A673 (cell line): ENCODE data around the gene BMP8B. TPM values are rescaled to one million over a fixed set of nuclear protein-coding genes. Genes with fewer than 3 reads are reported as not detected.
"Not testable (repeated sequence)": the region's sequence is repeated elsewhere in the genome, so short reads cannot be mapped to it uniquely, and the experiment has no call there.

Experiments
- BruUV-seq: library from RNA; stranded (reverse); fragments of 400-500 nt; replicated peaks from 2 replicates; lab custom pipeline; 2021; lab: Mats Ljungman, UMichigan
- CTCF ChIA-PET: fragments of 300-600 bp; sonication (Branson Sonifier 250); formaldehyde crosslinking; loops from one replicate; lab custom pipeline; 2022; ENCODE audit warnings: antibody characterized with exemption; lab: Charles Lee
- POLR2A ChIA-PET: fragments of 300-600 bp; sonication (Branson Sonifier 250); formaldehyde crosslinking; loops from one replicate; lab custom pipeline; 2022; ENCODE audit warnings: antibody characterized with exemption; ENCODE audit not compliant: low non-redundant PET; lab: Charles Lee
- DNase-seq: peaks from one replicate; pipeline ENCODE4 v3.0.0-alpha.2; 2015; ENCODE audit warnings: low spot score
- H3K27ac ChIP-seq: fragments of 200-600 bp; sonication (generic); 2 replicates; pipeline ENCODE4 v1.5.1; 2016; ENCODE audit warnings: mixed run types, low read depth, mild to moderate bottlenecking, mixed read lengths, antibody characterized with exemption, low read length; ENCODE audit not compliant: poor library complexity, severe bottlenecking
- H3K27me3 ChIP-seq: fragments of 200-600 bp; sonication (generic); replicated peaks from 2 replicates; pipeline ENCODE4 v1.6.1; 2017; ENCODE audit warnings: mixed run types, low read depth, mild to moderate bottlenecking, mixed read lengths, antibody characterized with exemption, low read length; ENCODE audit not compliant: insufficient read depth, poor library complexity
- H3K36me3 ChIP-seq: fragments of 200-600 bp; sonication (generic); 2 replicates; pipeline ENCODE4 v1.6.1; 2016; ENCODE audit warnings: mixed run types, mild to moderate bottlenecking, mixed read lengths, antibody characterized with exemption, low read length; ENCODE audit not compliant: insufficient read depth, poor library complexity, severe bottlenecking
- H3K4me1 ChIP-seq: fragments of 200-600 bp; sonication (generic); 2 replicates; pipeline ENCODE4 v1.6.1; 2017; ENCODE audit warnings: mixed run types, mild to moderate bottlenecking, mixed read lengths, antibody characterized with exemption, low read length; ENCODE audit not compliant: insufficient read depth, poor library complexity, severe bottlenecking
- H3K4me3 ChIP-seq: fragments of 200-600 bp; sonication (generic); 2 replicates; pipeline ENCODE4 v1.5.1; 2016; ENCODE audit warnings: low read depth, mixed run types, mild to moderate bottlenecking, mixed read lengths, low read length; ENCODE audit not compliant: poor library complexity, severe bottlenecking
- H3K9me3 ChIP-seq: fragments of 200-600 bp; sonication (generic); 2 replicates; pipeline ENCODE4 v1.6.1; 2016; ENCODE audit warnings: mixed run types, low read depth, mild to moderate bottlenecking, mixed read lengths, antibody characterized with exemption, low read length; ENCODE audit not compliant: poor library complexity, severe bottlenecking
- intact Hi-C: fragments of 100-400 bp; cut with micrococcal nuclease; formaldehyde crosslinking; loops from one replicate; pipeline ENCODE4 v1.10.0; 2022; ENCODE audit not compliant: unreplicated experiment
- total RNA-seq: library from RNA; stranded (reverse); gene quantifications from 2 replicates; pipeline ENCODE4 v1.2.3, GENCODE V29; 2021

Gene BMP8B
- total RNA-seq, 1 experiment from 2014 or later: 0.06 TPM

- POLR2A ChIA-PET, BruUV-seq, DNase-seq, intact Hi-C loops, H3K4me1 ChIP-seq, CTCF ChIA-PET, H3K27ac ChIP-seq, H3K9me3 ChIP-seq, H3K4me3 ChIP-seq, H3K27me3 ChIP-seq, H3K36me3 ChIP-seq: not testable (repeated sequence)
These were observed 18.3 kb downstream of the BMP8B start for GRCh38 chr1:39770100-39771021.

DNA sequence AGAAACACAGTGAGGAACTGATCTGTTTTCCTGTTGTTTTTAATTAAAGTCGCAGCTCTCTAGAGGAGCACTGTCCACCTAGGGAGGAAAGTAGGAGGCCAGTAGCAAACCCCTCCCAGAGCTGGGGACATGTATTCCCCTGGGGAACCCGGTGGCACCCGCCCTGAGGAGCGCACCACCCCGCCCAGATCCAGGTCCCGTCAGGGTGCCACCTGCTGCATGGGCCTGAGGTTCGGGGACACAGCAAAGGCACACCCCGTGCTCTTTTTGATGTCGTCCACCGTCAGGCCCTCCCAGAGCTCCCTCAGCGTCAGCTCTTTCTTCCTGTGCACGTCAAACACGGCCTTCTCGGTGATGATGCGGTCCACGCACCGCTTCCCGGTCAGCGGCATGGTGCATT lies 19.2 kb downstream of the BMP8B start:
- H3K27ac ChIP-seq, H3K27me3 ChIP-seq, H3K4me1 ChIP-seq, POLR2A ChIA-PET, intact Hi-C loops, BruUV-seq, H3K36me3 ChIP-seq, DNase-seq, H3K4me3 ChIP-seq, H3K9me3 ChIP-seq, CTCF ChIA-PET: not testable (repeated sequence)

DNA sequence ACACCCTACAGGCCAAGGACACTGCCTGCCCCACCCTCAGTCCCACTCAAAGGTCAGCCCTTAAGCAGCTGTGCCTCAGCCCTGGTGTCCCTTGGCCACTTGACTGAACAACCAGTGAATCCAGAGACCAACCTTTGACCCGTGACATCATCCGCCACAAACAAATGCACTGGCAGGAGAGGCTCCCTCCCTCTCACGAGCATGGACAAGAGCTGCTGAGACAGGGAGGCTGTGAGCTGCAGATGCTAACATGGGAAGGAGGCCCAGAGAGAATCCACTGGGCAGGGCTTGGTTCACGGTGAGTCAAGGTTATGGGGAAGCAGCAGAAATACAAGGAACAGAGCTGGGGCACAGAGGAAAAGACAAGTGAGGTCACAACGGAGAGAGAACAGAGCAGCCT lies 22.2 kb downstream of the BMP8B start:
- H3K4me1 ChIP-seq, intact Hi-C loops, CTCF ChIA-PET, BruUV-seq, POLR2A ChIA-PET, H3K36me3 ChIP-seq, H3K27ac ChIP-seq, DNase-seq, H3K27me3 ChIP-seq, H3K4me3 ChIP-seq, H3K9me3 ChIP-seq: not testable (repeated sequence)

GRCh38 chr1:39764512-39764911 lies 24.2 kb downstream of the BMP8B start:
- POLR2A ChIA-PET, CTCF ChIA-PET, H3K4me1 ChIP-seq, H3K4me3 ChIP-seq, H3K36me3 ChIP-seq, H3K27ac ChIP-seq, BruUV-seq, H3K27me3 ChIP-seq, DNase-seq, H3K9me3 ChIP-seq: not testable (repeated sequence)
- intact Hi-C loops: loop anchor here (5.0 kb wide), 1 partner anchor 242 kb away; no protein-coding TSS in a partner anchor

DNA sequence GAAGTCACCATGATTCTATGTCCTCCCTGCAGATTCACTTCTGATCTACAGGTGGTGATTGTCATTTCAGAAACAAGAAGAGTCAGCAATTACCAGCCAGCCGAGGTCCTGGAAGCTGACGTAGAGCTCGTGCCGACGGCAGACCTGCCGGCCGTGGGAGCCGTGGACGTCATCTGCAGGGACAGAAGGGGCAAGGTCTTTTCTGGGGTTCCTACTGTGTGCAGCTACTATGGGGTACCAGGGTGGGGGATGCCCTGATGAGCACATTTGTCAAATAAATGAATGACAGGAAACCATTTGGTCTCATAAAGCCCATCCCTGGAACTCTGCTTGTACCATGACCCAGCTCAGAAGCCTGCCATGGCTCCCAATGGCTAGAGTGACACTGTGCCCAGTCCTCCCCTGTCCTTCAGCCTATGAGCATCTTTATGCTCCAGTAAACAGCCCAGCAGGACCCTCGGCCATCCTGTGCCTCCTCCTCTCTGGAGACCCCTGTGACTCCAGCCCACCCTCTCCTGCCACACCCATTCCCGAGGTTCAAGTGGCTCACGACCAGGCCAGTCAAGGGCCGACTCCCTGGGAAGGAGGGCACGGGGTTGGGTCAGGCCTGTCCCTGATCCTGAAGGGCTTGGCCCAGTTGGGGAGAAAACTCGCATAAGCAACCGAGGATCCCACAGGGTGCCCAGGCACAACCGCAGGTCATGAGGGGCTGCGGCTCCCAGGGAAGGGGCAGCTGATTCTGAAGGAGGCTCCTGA lies 24.9 kb downstream of the BMP8B start:
- H3K4me3 ChIP-seq, H3K36me3 ChIP-seq, H3K4me1 ChIP-seq, CTCF ChIA-PET, POLR2A ChIA-PET, BruUV-seq, H3K27ac ChIP-seq, H3K9me3 ChIP-seq, DNase-seq, H3K27me3 ChIP-seq: not testable (repeated sequence)
- intact Hi-C loops: loop anchor here (5.0 kb wide), 1 partner anchor 241 kb away; no protein-coding TSS in a partner anchor
